GM21825 (cell line): ENCODE results near the gene FLVCR2.
A peak's percentile ranks its signal among the peaks of the same experiment; 100 is the strongest.

Source experiments
- ATAC-seq: cut with Tn5 transposase; IDR thresholded peaks from one replicate; pipeline ENCODE4 v1.9.1; 2021; ENCODE audit warnings: mild to moderate bottlenecking, moderate library complexity; ENCODE audit not compliant: unreplicated experiment

FLVCR2 gene

GRCh38 chr14:75554482-75554881 is 23.9 kb upstream of the FLVCR2 start:
- ATAC-seq = no peak

GRCh38 chr14:75558440-75558839 is 20.0 kb upstream of the FLVCR2 start:
- no peak for ATAC-seq

- ATAC-seq = no peak
These were observed 19.4 kb upstream of the FLVCR2 start for GRCh38 chr14:75559045-75559444.

- peak; percentile 50 for ATAC-seq
These were observed 18.8 kb upstream of the FLVCR2 start for GRCh38 chr14:75559451-75560222.

- ATAC-seq = peak; percentile 58
These were observed 17.4 kb upstream of the FLVCR2 start for GRCh38 chr14:75561013-75561432.

GRCh38 chr14:75562089-75562488 is 16.3 kb upstream of the FLVCR2 start:
- ATAC-seq = no peak

GRCh38 chr14:75562489-75562888 is 15.9 kb upstream of the FLVCR2 start:
- no peak for ATAC-seq

GRCh38 chr14:75563931-75564330 is 14.5 kb upstream of the FLVCR2 start:
- ATAC-seq = no peak

- no peak for ATAC-seq
These were observed 13.4 kb upstream of the FLVCR2 start for GRCh38 chr14:75565056-75565455.

GRCh38 chr14:75566321-75566720 is 12.1 kb upstream of the FLVCR2 start:
- no peak for ATAC-seq

- no peak for ATAC-seq
These were observed 11.7 kb upstream of the FLVCR2 start for GRCh38 chr14:75566752-75567151.

- ATAC-seq = no peak
These were observed 10.3 kb upstream of the FLVCR2 start for GRCh38 chr14:75568140-75568539.

GRCh38 chr14:75568791-75569190 is 9.6 kb upstream of the FLVCR2 start:
- ATAC-seq = no peak

- ATAC-seq = no peak
These were observed 7.6 kb upstream of the FLVCR2 start for GRCh38 chr14:75570797-75571196.

- no peak for ATAC-seq
These were observed 6.3 kb upstream of the FLVCR2 start for GRCh38 chr14:75572104-75572503.

GRCh38 chr14:75577090-75577489 is 1.3 kb upstream of the FLVCR2 start:
- no peak for ATAC-seq

- ATAC-seq = peak; percentile 74
These were observed 705 bp upstream of the FLVCR2 start for GRCh38 chr14:75577729-75578101.

- ATAC-seq = no peak
These were observed 442 bp downstream of the FLVCR2 start for GRCh38 chr14:75578786-75579337.

- no peak for ATAC-seq
These were observed 981 bp downstream of the FLVCR2 start for GRCh38 chr14:75579338-75579864.

GRCh38 chr14:75579882-75580281 is 1.5 kb downstream of the FLVCR2 start:
- ATAC-seq = no peak

- ATAC-seq = no peak
These were observed 9.0 kb downstream of the FLVCR2 start for GRCh38 chr14:75587388-75587787.

- no peak for ATAC-seq
These were observed 11.5 kb downstream of the FLVCR2 start for GRCh38 chr14:75589931-75590330.
